Loucy (cell line): ENCODE measurements around the gene EFCAB13.

Source experiments
- H2AFZ ChIP-seq: fragments of 200-600 bp; sonication (generic); 2 replicates; pipeline ENCODE4 v1.6.0; 2016; ENCODE audit warnings: antibody characterized with exemption, mild to moderate bottlenecking, low read length, moderate library complexity
- H3F3A ChIP-seq: fragments of 200-600 bp; 2 replicates; pipeline ENCODE4 v1.6.0; 2016; ENCODE audit warnings: antibody characterized with exemption, low read depth, mild to moderate bottlenecking
- H3K27me3 ChIP-seq: fragments of 200-600 bp; sonication (generic); 2 replicates; pipeline ENCODE4 v1.6.1; 2014; ENCODE audit warnings: low read length, mild to moderate bottlenecking; ENCODE audit not compliant: insufficient read depth, poor library complexity, severe bottlenecking
- H3K36me3 ChIP-seq: fragments of 200-600 bp; sonication (generic); 2 replicates; pipeline ENCODE4 v1.6.1; 2016; ENCODE audit warnings: low read length; ENCODE audit not compliant: insufficient read depth
- H3K4me1 ChIP-seq: fragments of 200-600 bp; sonication (generic); 2 replicates; pipeline ENCODE4 v1.5.1; 2014; ENCODE audit warnings: low read length, mild to moderate bottlenecking; ENCODE audit not compliant: insufficient read depth, poor library complexity, severe bottlenecking
- H3K4me2 ChIP-seq: fragments of 200-600 bp; sonication (generic); 2 replicates; pipeline ENCODE4 v1.6.0; 2014; ENCODE audit warnings: antibody characterized with exemption, low read length, low read depth, mild to moderate bottlenecking; ENCODE audit not compliant: poor library complexity, severe bottlenecking
- H3K4me3 ChIP-seq: fragments of 200-600 bp; sonication (generic); 2 replicates; pipeline ENCODE4 v1.5.1; 2014; ENCODE audit warnings: low read length, mild to moderate bottlenecking, mixed read lengths; ENCODE audit not compliant: poor library complexity, severe bottlenecking
- H3K79me2 ChIP-seq: fragments of 200-600 bp; sonication (generic); 2 replicates; pipeline ENCODE4 v1.6.1; 2014; ENCODE audit warnings: low read length; ENCODE audit not compliant: insufficient read depth
- H3K9ac ChIP-seq: fragments of 200-600 bp; sonication (generic); 2 replicates; pipeline ENCODE4 v1.6.0; 2014; ENCODE audit warnings: mild to moderate bottlenecking, low read depth, low read length, moderate library complexity; ENCODE audit not compliant: poor library complexity, severe bottlenecking
- H3K9me2 ChIP-seq: fragments of 200-600 bp; sonication (generic); replicated peaks from 2 replicates; pipeline ENCODE4 v1.6.1; 2016; ENCODE audit warnings: low read depth, low read length, mixed read lengths
- H3K9me3 ChIP-seq: fragments of 200-600 bp; sonication (generic); 2 replicates; pipeline ENCODE4 v1.6.1; 2014; ENCODE audit warnings: mild to moderate bottlenecking, antibody characterized with exemption, low read length, low read depth; ENCODE audit not compliant: insufficient read depth
- H4K20me1 ChIP-seq: fragments of 200-600 bp; sonication (generic); 2 replicates; pipeline ENCODE4 v1.6.0; 2014; ENCODE audit warnings: antibody characterized with exemption, low read length, mild to moderate bottlenecking; ENCODE audit not compliant: insufficient read depth, poor library complexity, severe bottlenecking
- CTCF ChIP-seq: fragments of 200-600 bp; sonication (generic); conservative IDR thresholded peaks from 2 replicates; pipeline ENCODE4 v1.5.1; 2014; ENCODE audit warnings: mild to moderate bottlenecking, antibody characterized with exemption, low read length
- EZH2phosphoT487 ChIP-seq: fragments of 200-600 bp; IDR thresholded peaks from 2 replicates; pipeline ENCODE4 v1.6.1; 2018; ENCODE audit warnings: antibody characterized with exemption, mild to moderate bottlenecking, moderate library complexity, borderline replicate concordance

The EFCAB13 gene

GRCh38 chr17:47299239-47299910 lies 24.4 kb upstream of the EFCAB13 start:
- no peak overlapping the region for H2AFZ ChIP-seq
- H3K9me3 ChIP-seq, result no peaks in the 10 kb centered on the region
- H3K36me3 ChIP-seq, result no peaks in the 10 kb centered on the region
- no peaks in the 10 kb centered on the region for H3K27me3 ChIP-seq
- H3K4me3 ChIP-seq, result no peak overlapping the region
- no peak overlapping the region for H3K9ac ChIP-seq
- no peaks in the 10 kb centered on the region for H3F3A ChIP-seq
- no peaks in the 10 kb centered on the region for H3K4me1 ChIP-seq
- H3K9me2 ChIP-seq, result no peaks in the 10 kb centered on the region
- TF ChIP-seq CTCF, result no peak
- TF ChIP-seq EZH2phosphoT487, result no peak
- no peaks in the 10 kb centered on the region for H3K79me2 ChIP-seq
- H3K4me2 ChIP-seq, result no peak overlapping the region
- H4K20me1 ChIP-seq, result no peaks in the 10 kb centered on the region

- Histone ChIP-seq H2AFZ (no peak overlapping the region), H3K9me2 (no peaks in the 10 kb centered on the region), H3K9me3 (no peaks in the 10 kb centered on the region), H3K4me2 (no peak overlapping the region), H3F3A (no peaks in the 10 kb centered on the region), H3K36me3 (no peaks in the 10 kb centered on the region), H3K4me3 (no peak overlapping the region), H4K20me1 (no peaks in the 10 kb centered on the region), H3K27me3 (no peaks in the 10 kb centered on the region), H3K4me1 (peaks cover 9% of the 10 kb centered on the region), H3K79me2 (no peaks in the 10 kb centered on the region), H3K9ac (no peak overlapping the region)
- TF ChIP-seq EZH2phosphoT487, result no peak
- TF ChIP-seq CTCF, result no peak
Observed at GRCh38 chr17:47300718-47301117, 23.0 kb upstream of the EFCAB13 start.

- no peaks in the 10 kb centered on the region for H3F3A ChIP-seq
- H3K27me3 ChIP-seq, result no peaks in the 10 kb centered on the region
- H3K4me2 ChIP-seq, result no peak overlapping the region
- no peaks in the 10 kb centered on the region for H3K9me3 ChIP-seq
- H3K79me2 ChIP-seq, result no peaks in the 10 kb centered on the region
- no peak overlapping the region for H3K4me3 ChIP-seq
- no peak overlapping the region for H3K9ac ChIP-seq
- H3K9me2 ChIP-seq, result no peaks in the 10 kb centered on the region
- peaks cover 9% of the 10 kb centered on the region for H3K4me1 ChIP-seq
- no peaks in the 10 kb centered on the region for H3K36me3 ChIP-seq
- no peaks in the 10 kb centered on the region for H4K20me1 ChIP-seq
- TF ChIP-seq CTCF (no peak), EZH2phosphoT487 (no peak)
- no peak overlapping the region for H2AFZ ChIP-seq
Observed at GRCh38 chr17:47301161-47301560, 22.6 kb upstream of the EFCAB13 start.
